HAP-1 (cell line): ENCODE measurements around the gene DDR1.
"Not testable (repeated sequence)": the region's sequence is repeated elsewhere in the genome, so short reads cannot be mapped to it uniquely, and the experiment has no call there.

ENCODE experiments used
- DNase-seq, 2 experiments: peaks; one replicate each; pipeline ENCODE4 v3.0.0-alpha.2; 2016 to 2020; ENCODE audit warnings: low spot score in 2 of 2
- H3K27me3 ChIP-seq: fragments of 250-450 bp; sonication (Bioruptor Pico); 2 replicates; pipeline ENCODE4 v1.5.1; 2020; ENCODE audit warnings: low read depth, mild to moderate bottlenecking, moderate library complexity
- H3K36me3 ChIP-seq: fragments of 250-450 bp; sonication (Bioruptor Pico); replicated peaks from 2 replicates; pipeline ENCODE4 v1.5.1; 2020; ENCODE audit warnings: mild to moderate bottlenecking
- H3K4me1 ChIP-seq: fragments of 250-450 bp; sonication (Bioruptor Pico); 2 replicates; pipeline ENCODE4 v1.5.1; 2020; ENCODE audit warnings: mild to moderate bottlenecking
- H3K4me3 ChIP-seq: fragments of 250-450 bp; sonication (Bioruptor Pico); 2 replicates; pipeline ENCODE4 v1.5.1; 2020; ENCODE audit warnings: mild to moderate bottlenecking, moderate library complexity
- H3K9me3 ChIP-seq: fragments of 250-450 bp; sonication (Bioruptor Pico); 2 replicates; pipeline ENCODE4 v1.5.1; 2020; ENCODE audit warnings: mild to moderate bottlenecking, moderate library complexity
- in situ Hi-C: fragments of 300-500 bp; cut with MboI; formaldehyde crosslinking; loops from 3 replicates; pipeline ENCODE4 v1.14.3; 2020; ENCODE audit warnings: low sequenced_read_pairs, inconsistent platforms, mixed read lengths

The DDR1 gene

DNA sequence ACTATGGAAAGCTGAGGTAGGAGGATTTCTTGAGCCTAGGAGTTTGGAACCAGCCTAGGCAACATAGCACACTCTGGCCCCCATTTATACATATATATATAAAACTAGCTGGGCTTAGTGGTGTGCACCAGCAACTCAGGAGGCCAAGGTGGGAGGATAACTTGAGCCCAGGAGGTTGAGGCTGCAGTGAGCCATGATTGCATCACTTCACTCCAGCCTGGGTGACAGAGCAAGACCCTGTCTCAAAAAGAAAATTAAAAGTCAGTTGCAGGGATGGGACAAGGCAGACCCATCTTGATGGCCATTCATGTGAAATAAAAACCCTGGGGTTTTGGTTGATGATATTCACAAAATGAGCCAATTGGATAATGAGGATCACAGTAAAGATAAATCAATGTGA, 17.1 kb downstream of the DDR1 start:
- in situ Hi-C loops = no loop called here
- Histone ChIP-seq H3K4me3 (no peak overlapping the region), H3K4me1 (no peaks in the 10 kb centered on the region), H3K36me3 (peaks cover 8% of the 10 kb centered on the region), H3K9me3 (no peaks in the 10 kb centered on the region), H3K27me3 (no peaks in the 10 kb centered on the region)
- DNase-seq = no peak

DNA sequence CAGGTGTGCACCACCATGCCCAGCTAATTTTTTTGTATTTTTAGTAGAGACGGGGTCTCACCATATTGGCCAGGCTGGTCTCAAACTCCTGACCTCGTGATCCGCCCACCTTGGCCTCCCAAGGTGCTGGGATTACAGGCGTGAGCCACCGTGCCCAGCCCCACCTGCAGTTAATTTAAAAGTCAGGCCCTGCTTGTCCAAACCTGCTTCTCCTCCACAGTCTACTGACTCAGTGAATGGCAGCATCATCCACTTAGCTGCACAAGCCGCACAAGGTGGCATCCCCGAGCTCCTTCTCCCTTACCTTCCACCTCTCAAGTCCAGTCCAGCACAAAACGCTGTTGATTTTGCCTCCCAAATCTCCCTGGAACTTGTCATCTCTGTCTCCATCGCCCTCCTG, 17.9 kb downstream of the DDR1 start:
- H3K4me3 ChIP-seq, H3K4me1 ChIP-seq, DNase-seq, in situ Hi-C loops, H3K9me3 ChIP-seq, H3K36me3 ChIP-seq, H3K27me3 ChIP-seq: not testable (repeated sequence)

DNA sequence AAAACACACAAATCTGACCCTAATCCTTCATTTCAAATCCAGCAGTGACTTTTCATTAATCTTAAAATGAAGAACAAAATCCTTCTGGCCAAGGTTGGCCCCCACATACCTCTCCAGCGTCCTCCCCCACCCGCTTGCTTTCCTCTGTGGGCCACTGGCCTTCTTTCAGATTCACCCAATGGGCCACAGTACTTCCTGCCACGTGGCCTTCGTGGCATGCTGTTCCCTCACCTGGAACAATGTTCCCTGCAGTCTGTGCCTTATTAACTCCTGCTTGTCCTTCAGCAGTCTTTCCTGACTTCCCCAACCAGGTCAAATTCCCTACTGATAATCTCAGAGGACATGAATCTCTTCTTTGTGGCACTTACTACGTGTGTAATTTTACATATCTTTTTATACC, 18.4 kb downstream of the DDR1 start:
- in situ Hi-C loops = no loop called here

DNA sequence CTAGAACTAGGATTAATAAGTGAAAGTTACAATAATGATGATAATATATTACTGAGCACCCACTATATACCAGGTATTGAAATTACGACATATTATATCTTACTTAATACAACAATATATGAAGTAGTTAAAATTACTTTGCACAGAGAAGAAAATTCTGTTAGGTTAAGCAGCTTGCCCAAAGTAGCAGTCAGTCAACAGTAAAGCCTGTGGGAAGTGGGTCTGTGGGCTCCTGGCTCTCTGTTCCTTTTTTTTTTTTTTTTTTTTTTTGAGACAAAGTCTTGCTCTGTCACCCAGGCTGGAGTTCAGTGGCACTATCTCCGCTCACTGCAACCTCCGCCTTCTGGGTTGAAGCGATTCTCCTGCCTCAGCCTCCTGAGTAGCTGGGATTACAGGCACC, 18.9 kb downstream of the DDR1 start:
- Histone ChIP-seq H3K9me3 (no peaks in the 10 kb centered on the region), H3K4me3 (no peak overlapping the region), H3K27me3 (no peaks in the 10 kb centered on the region), H3K36me3 (peaks cover 7% of the 10 kb centered on the region), H3K4me1 (no peaks in the 10 kb centered on the region)
- DNase-seq = no peak
- in situ Hi-C loops = no loop called here

More for the DNA sequence above, 18.4 kb downstream of the DDR1 start:
- no peak for DNase-seq
- Histone ChIP-seq H3K9me3 (no peaks in the 10 kb centered on the region), H3K4me1 (no peaks in the 10 kb centered on the region), H3K4me3 (no peak overlapping the region), H3K27me3 (no peaks in the 10 kb centered on the region), H3K36me3 (peaks cover 8% of the 10 kb centered on the region)

DNA sequence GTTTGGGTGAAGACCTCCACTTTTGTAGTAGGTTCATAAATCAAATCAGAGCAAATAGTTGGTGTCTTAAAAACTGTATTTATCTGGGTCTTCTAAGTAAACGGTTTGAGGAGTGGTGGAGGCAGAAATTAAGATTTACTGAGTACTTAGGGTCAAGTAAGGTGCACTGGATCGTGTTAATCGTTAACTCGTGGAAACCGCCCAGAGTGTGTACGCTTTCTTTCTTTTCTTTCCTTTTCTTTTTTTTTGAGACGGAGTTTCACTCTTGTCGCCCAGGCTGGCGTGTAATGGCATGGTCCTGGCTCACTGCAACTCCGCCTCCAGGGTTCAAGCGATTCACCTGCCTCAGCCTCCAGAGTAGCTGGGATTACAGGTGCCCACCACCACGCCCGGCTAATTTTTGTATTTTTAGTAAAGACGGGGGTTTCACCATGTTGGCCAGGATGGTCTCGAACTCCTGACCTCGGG, 23.0 kb downstream of the DDR1 start:
- DNase-seq, in situ Hi-C loops, H3K4me1 ChIP-seq, H3K27me3 ChIP-seq, H3K9me3 ChIP-seq: not testable (repeated sequence)
- H3K36me3 ChIP-seq = peaks cover 24% of the 10 kb centered on the region
- H3K4me3 ChIP-seq = peak overlapping the region; percentile 86

DNA sequence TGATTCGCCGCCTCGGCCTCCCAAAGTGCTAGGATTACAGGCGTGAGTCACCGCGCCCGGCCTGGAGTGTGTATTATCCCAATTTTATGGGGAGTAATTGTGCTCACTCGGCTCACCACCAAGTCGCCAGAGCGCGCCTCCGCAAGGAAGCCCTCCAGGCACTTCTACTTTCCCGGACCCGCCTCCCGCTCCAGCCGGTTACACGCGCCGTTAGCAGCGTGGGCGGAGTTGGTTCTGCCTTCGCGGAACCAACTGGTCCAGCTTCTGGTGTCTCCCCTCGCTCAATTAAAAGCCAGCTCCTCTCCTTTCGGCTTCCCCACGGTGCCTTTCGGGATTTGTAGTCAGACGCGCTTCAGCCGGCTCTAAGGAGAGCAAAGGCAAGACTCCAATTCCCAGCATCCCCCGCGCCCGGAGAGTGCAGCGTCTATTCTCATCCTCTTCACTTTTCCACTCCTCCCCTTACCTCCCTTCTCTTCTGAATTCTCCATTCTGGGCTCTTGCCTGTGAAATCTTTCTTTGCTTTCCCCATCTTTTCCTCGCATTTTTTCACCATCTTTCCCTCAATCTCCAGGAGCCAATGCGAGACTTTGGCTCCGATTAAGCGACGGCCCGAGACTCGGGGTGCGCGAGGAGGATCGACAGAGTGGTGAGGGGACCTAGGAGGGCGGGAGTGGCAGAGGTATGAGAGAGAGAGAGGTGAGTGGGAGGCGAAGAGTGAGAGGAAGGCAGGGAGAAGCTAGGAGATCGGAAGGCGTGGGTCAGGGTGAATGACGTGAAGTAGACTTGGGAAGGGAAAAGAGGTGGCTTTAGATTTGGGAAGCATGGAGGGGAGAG, 23.7 kb downstream of the DDR1 start, which contains the start of gene GTF2H4:
Gene GTF2H4, plus strand, starts transcription at position 450 of the 834 bp plus-strand sequence.
- H3K27me3 ChIP-seq = no peaks in the 10 kb centered on the region
- H3K9me3 ChIP-seq = no peaks in the 10 kb centered on the region
- peaks cover 25% of the 10 kb centered on the region for H3K36me3 ChIP-seq
- peaks cover 4% of the 10 kb centered on the region; the same call in 1 of the 2 replicates for H3K4me1 ChIP-seq
- in situ Hi-C loops = no loop called here
- peak within 1 kb of the TSS; percentile 86 for H3K4me3 ChIP-seq
- DNase-seq = peak; percentile 98

DNA sequence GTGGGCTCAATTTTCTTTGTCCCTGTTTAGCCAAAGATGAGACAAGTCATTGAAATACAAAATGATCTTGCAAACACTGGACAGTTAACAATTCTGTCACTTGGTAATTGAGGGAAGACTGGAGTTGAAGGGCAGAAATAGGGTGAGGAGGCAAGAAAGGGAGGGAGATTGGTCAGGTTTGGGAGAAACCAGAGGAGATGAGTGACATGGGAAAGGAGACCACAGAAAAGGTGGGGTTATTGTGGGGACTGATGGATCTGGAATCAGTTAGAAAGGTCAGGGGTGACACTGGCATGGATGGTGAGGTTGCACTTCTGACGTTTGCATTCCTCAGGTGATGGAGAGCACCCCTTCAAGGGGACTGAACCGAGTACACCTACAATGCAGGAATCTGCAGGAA, 24.4 kb downstream of the DDR1 start:
- Histone ChIP-seq H3K9me3 (no peaks in the 10 kb centered on the region), H3K36me3 (peaks cover 32% of the 10 kb centered on the region), H3K4me1 (peaks cover 5% of the 10 kb centered on the region), H3K27me3 (no peaks in the 10 kb centered on the region), H3K4me3 (peak overlapping the region; percentile 86)
- in situ Hi-C loops = no loop called here
- DNase-seq = no peak

DNA sequence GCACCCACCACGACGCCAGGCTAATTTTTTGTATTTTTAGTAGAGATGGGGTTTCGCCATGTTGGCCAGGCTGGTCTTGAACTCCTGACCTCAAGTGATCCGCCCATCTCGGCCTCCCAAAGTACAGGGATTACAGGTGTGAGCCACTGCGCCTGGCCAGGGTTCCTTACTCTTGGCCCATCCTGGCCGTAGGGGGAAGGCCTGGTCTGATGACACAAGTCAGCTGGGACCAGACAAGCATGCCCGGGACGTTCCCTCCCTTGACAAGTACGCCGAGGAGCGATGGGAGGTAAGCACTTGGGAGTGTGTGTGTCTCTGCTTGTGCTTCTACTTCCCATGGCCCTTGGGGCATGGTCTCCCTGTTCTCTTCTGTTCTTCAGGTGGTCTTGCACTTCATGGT, 26.2 kb downstream of the DDR1 start:
- Histone ChIP-seq H3K36me3 (peaks cover 36% of the 10 kb centered on the region), H3K4me1 (peaks cover 18% of the 10 kb centered on the region)
- in situ Hi-C loops, H3K9me3 ChIP-seq, H3K27me3 ChIP-seq, DNase-seq, H3K4me3 ChIP-seq: not testable (repeated sequence)

DNA sequence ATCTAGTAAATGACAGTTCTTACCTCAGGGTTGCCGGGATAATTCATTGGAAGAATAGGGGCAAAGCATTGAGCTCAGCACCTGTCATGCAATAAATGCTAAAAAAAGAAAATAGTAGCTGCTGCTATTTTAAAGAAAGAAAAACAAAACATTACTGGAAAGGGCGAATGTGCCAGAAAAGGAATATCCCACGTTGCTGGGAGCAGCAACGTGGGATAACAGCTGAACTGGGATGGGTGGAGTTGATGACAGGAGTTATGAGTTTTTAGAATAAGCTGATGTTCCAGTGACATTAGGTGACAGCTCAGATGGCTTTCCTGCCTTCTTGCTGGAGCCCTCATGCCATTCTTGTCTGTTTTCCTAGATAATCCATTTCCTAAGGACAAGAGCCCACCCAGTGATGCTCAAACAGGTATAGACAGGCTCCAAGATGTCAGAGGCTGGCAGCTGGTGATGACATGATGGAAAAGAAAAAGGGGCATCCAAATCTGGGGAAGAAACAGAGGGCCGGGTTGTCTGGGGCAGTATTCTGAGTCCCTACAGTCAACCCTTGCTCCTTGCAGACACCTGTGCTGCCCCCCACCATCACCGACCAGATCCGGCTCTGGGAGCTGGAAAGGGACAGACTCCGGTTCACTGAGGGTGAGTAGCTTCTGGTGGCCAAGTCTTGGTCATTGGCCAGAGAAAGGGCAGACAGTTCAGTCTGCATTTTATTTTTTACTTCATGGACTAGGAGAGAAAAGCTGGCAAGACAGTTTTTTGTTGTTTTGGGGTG, 28.6 kb downstream of the DDR1 start:
- in situ Hi-C loops = no loop called here
- Histone ChIP-seq H3K27me3 (no peaks in the 10 kb centered on the region), H3K4me3 (no peak overlapping the region), H3K9me3 (no peaks in the 10 kb centered on the region), H3K4me1 (peaks cover 24% of the 10 kb centered on the region), H3K36me3 (peaks cover 58% of the 10 kb centered on the region)
- no peak for DNase-seq

DNA sequence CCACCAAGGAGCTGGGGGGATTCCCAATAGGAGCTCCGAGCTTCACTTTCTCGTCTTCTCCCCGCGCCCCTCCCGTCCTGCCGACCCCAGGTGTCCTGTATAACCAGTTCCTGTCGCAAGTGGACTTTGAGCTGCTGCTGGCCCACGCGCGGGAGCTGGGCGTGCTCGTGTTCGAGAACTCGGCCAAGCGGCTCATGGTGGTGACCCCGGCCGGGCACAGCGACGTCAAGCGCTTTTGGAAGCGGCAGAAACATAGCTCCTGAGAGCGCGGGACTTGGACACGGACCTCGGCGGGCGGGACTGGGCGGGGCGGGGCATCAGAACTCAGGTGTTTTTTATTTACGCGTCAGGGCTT, 29.4 kb downstream of the DDR1 start:
- Histone ChIP-seq H3K4me3 (peak overlapping the region; percentile 43; the same call in 1 of the 2 replicates), H3K27me3 (no peaks in the 10 kb centered on the region), H3K9me3 (no peaks in the 10 kb centered on the region), H3K36me3 (peaks cover 65% of the 10 kb centered on the region), H3K4me1 (peaks cover 23% of the 10 kb centered on the region)
- DNase-seq = no peak
- in situ Hi-C loops = no loop called here

DNA sequence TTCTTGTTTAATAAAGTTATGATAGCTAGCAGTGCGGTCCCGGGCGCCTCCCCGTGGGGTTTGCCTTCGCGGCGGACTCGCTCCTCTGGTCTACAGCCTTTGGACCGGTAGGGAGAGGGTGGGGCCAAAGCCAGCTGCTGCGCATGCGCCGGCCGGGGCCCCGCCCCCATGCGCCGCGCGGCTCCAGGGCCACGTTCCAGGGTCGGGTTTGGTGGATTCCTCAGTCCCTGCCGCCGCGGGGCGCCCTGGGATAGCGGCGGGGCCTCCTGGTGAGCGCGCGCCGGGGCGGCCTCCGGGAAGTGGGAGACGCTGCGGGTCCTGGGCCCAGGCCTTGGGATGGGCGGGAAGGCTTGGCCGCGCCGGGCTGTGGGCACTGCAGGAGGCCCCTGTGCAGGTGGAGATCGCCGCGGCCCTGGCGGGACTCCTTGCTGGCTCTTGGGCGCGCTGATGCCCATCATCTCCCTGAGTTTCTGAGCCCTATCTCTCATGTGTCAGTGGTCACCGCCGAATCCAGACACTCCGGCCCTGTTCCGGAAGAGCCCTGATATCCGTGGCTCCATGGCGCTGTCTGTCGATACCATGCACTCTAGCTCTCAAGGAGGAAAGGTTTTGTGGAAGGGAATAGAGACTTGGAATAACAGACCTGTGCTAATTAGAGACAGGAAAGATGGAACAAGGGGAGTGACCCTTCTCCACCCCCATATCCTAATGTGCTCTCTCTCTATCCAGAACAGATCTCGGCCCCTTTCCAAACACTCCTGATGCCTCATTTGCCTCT, 29.9 kb downstream of the DDR1 start, which contains the start of gene VARS2:
Gene VARS2, plus strand, starts transcription at position 163 of the 778 bp plus-strand sequence. Its CDS starts 599 bp downstream, at position 762.
- peak; percentile 88 to 91 for DNase-seq
- peaks cover 20% of the 10 kb centered on the region for H3K4me1 ChIP-seq
- in situ Hi-C loops = no loop called here
- no peaks in the 10 kb centered on the region for H3K27me3 ChIP-seq
- no peaks in the 10 kb centered on the region for H3K9me3 ChIP-seq
- peaks cover 65% of the 10 kb centered on the region for H3K36me3 ChIP-seq
- H3K4me3 ChIP-seq = peak within 1 kb of the TSS; percentile 43

DNA sequence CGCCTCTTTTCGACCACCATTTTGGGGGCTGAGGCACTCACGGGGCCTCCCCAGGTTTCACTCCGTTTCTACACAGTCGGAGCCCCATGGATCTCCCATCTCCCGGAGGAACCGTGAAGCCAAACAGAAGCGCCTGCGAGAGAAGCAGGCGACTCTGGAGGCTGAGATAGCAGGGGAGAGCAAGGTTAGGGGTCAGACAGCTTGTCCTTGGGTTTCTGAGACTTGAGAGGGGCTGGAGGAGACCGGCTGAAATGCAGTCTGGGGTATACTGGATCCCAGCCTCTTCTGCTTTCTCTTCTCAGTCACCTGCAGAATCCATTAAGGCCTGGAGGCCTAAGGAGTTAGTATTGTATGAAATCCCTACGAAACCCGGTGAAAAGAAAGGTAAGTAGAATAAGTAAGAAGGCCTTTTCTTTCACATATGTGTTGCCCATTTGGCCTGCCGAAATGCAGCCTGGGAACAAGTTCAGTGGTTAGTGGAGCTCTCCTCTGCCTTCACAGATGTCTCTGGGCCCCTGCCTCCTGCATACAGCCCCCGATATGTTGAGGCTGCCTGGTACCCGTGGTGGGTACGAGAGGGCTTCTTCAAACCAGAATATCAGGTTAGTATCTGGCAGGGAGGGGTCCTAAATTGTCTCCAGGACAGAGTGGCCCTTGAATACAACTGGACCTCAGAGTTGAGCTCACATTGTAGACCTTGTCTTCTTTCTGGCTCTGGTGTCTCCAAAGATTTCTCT, 30.7 kb downstream of the DDR1 start:
- no peak for DNase-seq
- H3K27me3 ChIP-seq = no peaks in the 10 kb centered on the region
- H3K4me1 ChIP-seq = peaks cover 20% of the 10 kb centered on the region
- in situ Hi-C loops = loop anchor here (5.0 kb wide), 1 partner anchor 162 kb away; no protein-coding TSS in a partner anchor
- no peaks in the 10 kb centered on the region for H3K9me3 ChIP-seq
- H3K36me3 ChIP-seq = peaks cover 61% of the 10 kb centered on the region
- peak overlapping the region; percentile 43 for H3K4me3 ChIP-seq

DNA sequence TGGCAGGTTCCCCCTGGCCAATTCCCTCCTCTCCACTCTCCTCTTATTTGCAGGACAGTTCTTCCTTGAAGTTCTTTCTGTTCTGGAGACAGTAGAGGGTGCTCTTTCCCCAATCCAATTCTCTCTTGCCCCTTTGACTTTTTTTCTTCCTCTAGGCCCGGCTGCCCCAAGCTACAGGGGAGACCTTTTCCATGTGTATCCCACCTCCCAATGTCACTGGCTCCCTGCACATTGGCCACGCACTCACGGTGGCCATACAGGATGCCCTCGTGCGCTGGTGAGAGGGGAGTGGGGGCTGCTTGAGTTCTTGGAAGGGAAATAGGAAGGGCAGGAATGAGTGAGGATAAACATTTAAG, 31.2 kb downstream of the DDR1 start:
- in situ Hi-C loops = loop anchor here (5.0 kb wide), 1 partner anchor 162 kb away; no protein-coding TSS in a partner anchor
- no peak overlapping the region for H3K4me3 ChIP-seq
- H3K36me3 ChIP-seq = peaks cover 61% of the 10 kb centered on the region
- H3K27me3 ChIP-seq = no peaks in the 10 kb centered on the region
- H3K4me1 ChIP-seq = peaks cover 20% of the 10 kb centered on the region
- H3K9me3 ChIP-seq = no peaks in the 10 kb centered on the region
- DNase-seq = peak; percentile 55 to 75
